Thyroid gland (tissue), 4 donors: ENCODE results near the gene CPN2. TPM values are rescaled to one million over a fixed set of nuclear protein-coding genes. Genes with fewer than 3 reads are reported as not detected.

Source experiments
- DNase-seq, 2 donors: peaks; one replicate each; pipeline ENCODE4 v3.0.0-alpha.2; 2019
- H3K27ac ChIP-seq, 3 donors: fragments of 200-600 bp; sonication (generic); 1 replicate in 2 of 3; 2 replicates in 1 of 3; pipeline ENCODE4 v1.5.1; 2016 to 2019; ENCODE audit warnings: mild to moderate bottlenecking in 1 of 3, moderate library complexity in 1 of 3
- H3K27me3 ChIP-seq: fragments of 200-600 bp; sonication (generic); one replicate; pipeline ENCODE4 v1.5.1; 2019
- H3K36me3 ChIP-seq, 2 donors: fragments of 200-600 bp; sonication (generic); one replicate each; pipeline ENCODE4 v1.5.1; 2016 to 2019
- H3K4me1 ChIP-seq, 2 donors: fragments of 200-600 bp; sonication (generic); one replicate each; pipeline ENCODE4 v1.5.1; 2017 to 2019
- H3K4me3 ChIP-seq, 3 donors: fragments of 200-600 bp; sonication (generic); replicated peaks in 1 of 3; 1 replicate in 2 of 3; 2 replicates in 1 of 3; pipeline ENCODE4 v1.5.1; 2016; ENCODE audit warnings: mild to moderate bottlenecking in 1 of 3
- H3K9me3 ChIP-seq: fragments of 200-600 bp; sonication (generic); one replicate; pipeline ENCODE4 v1.5.1; 2017
- CTCF ChIP-seq, 6 experiments: fragments of 200-600 bp in 3 of 6; fragments of 450-650 bp in 3 of 6; sonication (generic) in 3 of 6; IDR thresholded peaks; one replicate each; pipeline ENCODE4 v1.5.1; 2016 to 2019; ENCODE audit warnings: antibody characterized with exemption in 6 of 6, mild to moderate bottlenecking in 2 of 6, inconsistent platforms in 1 of 6, moderate library complexity in 1 of 6
- POLR2A ChIP-seq, 2 donors: fragments of 450-650 bp; IDR thresholded peaks; one replicate each; pipeline ENCODE4 v1.6.1; 2017; ENCODE audit warnings: antibody characterized with exemption in 2 of 2, mild to moderate bottlenecking in 2 of 2, moderate library complexity in 1 of 2
- WGBS, 2 donors: methylation state at CpG; one replicate each; pipeline ENCODE4 v1.1.5; 2017; 5-methylcytosine and 5-hydroxymethylcytosine counted together
- intact Hi-C: fragments of 100-400 bp; cut with DNase I; formaldehyde crosslinking; loops from one replicate; pipeline ENCODE4 v1.15.1; 2023
- total RNA-seq, 4 donors: library from RNA; depleted of rRNA; stranded (reverse); fragments of >200 nt; gene quantifications; one replicate each; pipeline ENCODE4 v1.2.3, GENCODE V29; 2016

Gene CPN2
- total RNA-seq, 4 donors from 2014 or later = not detected

- Histone ChIP-seq H3K4me1 (peaks cover 10 to 13% of the 10 kb centered on the region in 2 donors), H3K4me3 (no peak overlapping the region), H3K27ac (no peak overlapping the region), H3K27me3 (no peaks in the 10 kb centered on the region), H3K36me3 (no peaks in the 10 kb centered on the region), H3K9me3 (no peaks in the 10 kb centered on the region)
- intact Hi-C loops = no loop called here
- DNase-seq = peak; percentile 70
- TF ChIP-seq CTCF (IDR thresholded peaks at IDR 0.05) = no peak
- no peak for TF ChIP-seq POLR2A (IDR thresholded peaks at IDR 0.05)
- 61 to 73% methylated on average over 26 of the region's 26 CpGs for WGBS, 2 donors
Observed at GRCh38 chr3:194321693-194322640, 29.2 kb downstream of the CPN2 start.

GRCh38 chr3:194320744-194321243, 30.3 kb downstream of the CPN2 start:
- intact Hi-C loops = no loop called here
- Histone ChIP-seq H3K4me3 (no peak overlapping the region), H3K9me3 (no peaks in the 10 kb centered on the region), H3K4me1 (peaks cover 12 to 18% of the 10 kb centered on the region in 2 donors), H3K36me3 (no peaks in the 10 kb centered on the region), H3K27ac (no peak overlapping the region), H3K27me3 (no peaks in the 10 kb centered on the region)
- TF ChIP-seq CTCF (IDR thresholded peaks at IDR 0.05) = no peak
- TF ChIP-seq POLR2A (IDR thresholded peaks at IDR 0.05) = no peak
- no peak for DNase-seq
- WGBS, 2 donors = 80 to 83% methylated on average over 10 of the region's 10 CpGs

- TF ChIP-seq POLR2A (IDR thresholded peaks at IDR 0.05) = no peak
- TF ChIP-seq CTCF (IDR thresholded peaks at IDR 0.05) = no peak
- peaks cover 17 to 23% of the 10 kb centered on the region in 2 donors for H3K4me1 ChIP-seq
- no peaks in the 10 kb centered on the region for H3K27me3 ChIP-seq
- no peak for DNase-seq
- H3K4me3 ChIP-seq = no peak overlapping the region
- no peak overlapping the region for H3K27ac ChIP-seq
- intact Hi-C loops = no loop called here
- H3K36me3 ChIP-seq = no peaks in the 10 kb centered on the region
- 73 to 87% methylated on average over 5 of the region's 5 CpGs for WGBS, 2 donors
- H3K9me3 ChIP-seq = no peaks in the 10 kb centered on the region
Observed at GRCh38 chr3:194320100-194320499, 31.0 kb downstream of the CPN2 start.

- no peak for DNase-seq
- peaks cover 27 to 36% of the 10 kb centered on the region in 2 donors for H3K4me1 ChIP-seq
Observed at GRCh38 chr3:194318511-194319161, 32.5 kb downstream of the CPN2 start.

More at GRCh38 chr3:194318511-194319161, 32.5 kb downstream of the CPN2 start:
- no peak overlapping the region for H3K27ac ChIP-seq
- no peak for TF ChIP-seq POLR2A (IDR thresholded peaks at IDR 0.05)
- TF ChIP-seq CTCF (IDR thresholded peaks at IDR 0.05) = no peak
- no peak overlapping the region for H3K4me3 ChIP-seq
- intact Hi-C loops = loop anchor here (5.0 kb wide), 3 partner anchors 181 to 656 kb away; partner anchors contain the start of gene HES1
- WGBS, 2 donors = 97 to 99% methylated on average over 3 of the region's 3 CpGs
- no peaks in the 10 kb centered on the region for H3K9me3 ChIP-seq
- no peaks in the 10 kb centered on the region for H3K36me3 ChIP-seq
- no peaks in the 10 kb centered on the region for H3K27me3 ChIP-seq
